HG03139 (cell line): Measurements from ENCODE around the gene SPDYE6.
A peak's percentile ranks its signal among the peaks of the same experiment; 100 is the strongest.
"Not testable (repeated sequence)": the region's sequence is repeated elsewhere in the genome, so short reads cannot be mapped to it uniquely, and the experiment has no call there.

ENCODE experiments used
- ATAC-seq: cut with Tn5 transposase; IDR thresholded peaks from one replicate; pipeline ENCODE4 v1.9.1; 2021; ENCODE audit not compliant: unreplicated experiment

Gene SPDYE6

DNA sequence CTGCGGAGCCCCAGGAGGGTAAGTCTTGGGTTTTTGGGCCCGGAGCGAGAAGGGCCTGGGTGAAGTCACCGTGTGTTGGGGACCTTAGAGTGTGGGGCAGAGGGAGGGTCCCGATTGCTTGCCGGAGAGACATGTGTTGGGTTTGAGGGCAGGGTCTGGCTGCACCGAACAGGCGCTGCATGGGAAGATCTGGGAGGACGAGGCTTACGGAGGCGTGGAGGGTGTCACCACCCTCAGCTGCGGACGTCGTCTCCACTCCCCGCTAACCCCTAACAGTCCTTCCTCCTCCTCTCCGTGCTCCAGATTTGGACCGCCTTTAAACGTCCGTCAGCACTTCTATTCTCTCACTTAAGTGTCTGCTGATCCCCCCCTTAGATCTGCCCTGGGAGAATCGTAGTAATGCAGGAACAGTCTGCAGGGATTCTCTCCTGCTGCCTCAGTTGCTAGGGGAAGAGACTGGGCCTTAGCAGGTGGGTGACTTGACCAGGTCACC, 8.2 kb upstream of the SPDYE6 start:
- ATAC-seq = not testable (repeated sequence)

DNA sequence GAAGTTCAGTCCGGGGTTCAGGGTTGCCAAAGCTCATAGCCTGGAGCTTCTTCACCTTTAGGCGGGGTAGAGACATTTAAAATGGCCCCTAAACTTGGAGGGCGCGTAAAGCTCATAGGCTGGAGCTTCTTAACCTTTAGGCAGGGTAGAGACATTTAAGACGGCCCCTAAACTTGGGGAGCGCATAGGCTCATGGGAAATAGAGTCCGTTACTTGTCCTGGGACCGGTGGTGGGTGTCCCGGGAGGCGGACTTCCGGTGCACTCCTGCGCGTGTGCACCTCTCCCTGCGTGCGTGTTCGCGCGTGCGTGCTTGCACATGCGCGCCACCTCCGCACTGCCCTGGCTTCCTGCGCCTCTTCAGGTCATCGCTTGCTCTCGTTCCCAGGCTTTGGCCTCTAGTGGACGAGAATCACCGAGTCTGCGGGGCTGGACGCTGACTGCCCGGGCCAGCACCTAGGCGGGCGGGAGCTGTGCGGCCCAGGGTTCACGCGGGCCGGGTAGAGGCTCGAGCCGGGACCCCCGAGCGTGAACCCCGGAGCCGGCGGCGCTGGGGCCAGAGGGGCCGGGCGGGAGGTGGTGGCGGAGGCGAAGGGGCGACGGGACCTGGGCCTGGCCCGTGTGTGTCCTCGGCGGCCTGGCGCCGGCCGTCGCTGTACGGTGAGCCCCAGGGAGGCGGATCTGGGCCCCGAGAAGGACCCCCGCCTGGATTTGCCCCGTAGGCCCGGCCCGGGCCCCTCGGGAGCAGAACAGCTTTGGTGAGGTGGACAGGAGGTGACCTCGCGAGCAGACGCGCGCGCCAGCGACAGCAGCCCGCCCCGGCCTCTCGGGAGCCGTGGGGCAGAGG, 7.5 kb upstream of the SPDYE6 start:
- ATAC-seq = peak; percentile 99

DNA sequence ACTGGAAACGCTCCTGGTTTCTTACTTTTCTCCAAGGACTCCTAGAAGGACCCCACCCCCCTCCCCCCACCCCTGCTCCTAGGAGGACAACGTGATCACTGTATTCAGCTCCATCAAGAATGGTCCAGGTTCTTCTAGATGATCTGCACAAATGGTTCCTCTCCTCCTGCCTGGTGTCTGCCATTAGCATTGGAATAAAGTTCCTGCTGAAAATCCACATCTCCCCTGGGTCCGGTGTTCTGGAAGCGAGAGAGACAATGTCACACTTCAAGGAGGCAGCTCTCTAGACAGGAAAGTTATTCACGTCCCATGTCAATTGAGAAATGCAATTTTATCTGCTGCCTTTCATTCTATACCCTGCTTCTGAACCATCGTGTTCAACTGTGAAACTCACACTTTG, 9.3 kb downstream of the SPDYE6 start:
- not testable (repeated sequence) for ATAC-seq

DNA sequence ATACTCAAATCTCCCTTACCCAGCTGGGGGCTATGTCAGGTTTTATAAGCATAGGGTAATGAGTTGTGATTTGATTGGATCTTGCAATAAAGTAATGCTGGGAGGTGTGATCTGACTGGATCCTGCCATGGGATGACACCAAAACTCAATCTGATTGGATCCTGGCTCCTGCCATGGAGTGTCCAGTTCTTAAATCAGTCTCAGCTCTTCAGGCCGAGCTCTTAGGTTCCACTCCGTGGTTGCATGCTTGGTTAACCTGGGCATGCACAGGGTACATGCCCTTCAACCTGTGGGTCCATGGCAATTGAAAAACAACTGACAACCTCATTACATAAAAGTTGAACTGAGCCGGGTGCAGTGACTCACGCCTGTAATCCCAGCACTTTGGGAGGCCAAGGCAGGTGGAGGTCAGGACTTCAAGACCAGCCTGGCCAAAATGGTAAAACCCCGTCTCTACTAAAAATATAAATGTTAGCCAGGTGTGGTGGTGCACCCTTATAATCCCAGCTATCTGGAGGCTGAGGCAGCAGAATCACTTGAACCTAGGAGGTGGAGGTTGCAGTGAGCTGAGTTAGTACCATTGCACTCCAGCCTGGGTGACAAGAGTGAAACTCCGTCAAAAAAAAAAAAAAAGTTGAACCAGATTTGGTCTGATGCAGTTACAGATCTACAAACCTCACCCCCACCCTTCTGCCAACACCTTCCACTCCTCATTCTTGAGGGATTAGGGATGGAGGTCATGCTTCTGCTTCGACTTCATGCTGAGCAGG, 15.5 kb downstream of the SPDYE6 start:
- ATAC-seq = not testable (repeated sequence)

DNA sequence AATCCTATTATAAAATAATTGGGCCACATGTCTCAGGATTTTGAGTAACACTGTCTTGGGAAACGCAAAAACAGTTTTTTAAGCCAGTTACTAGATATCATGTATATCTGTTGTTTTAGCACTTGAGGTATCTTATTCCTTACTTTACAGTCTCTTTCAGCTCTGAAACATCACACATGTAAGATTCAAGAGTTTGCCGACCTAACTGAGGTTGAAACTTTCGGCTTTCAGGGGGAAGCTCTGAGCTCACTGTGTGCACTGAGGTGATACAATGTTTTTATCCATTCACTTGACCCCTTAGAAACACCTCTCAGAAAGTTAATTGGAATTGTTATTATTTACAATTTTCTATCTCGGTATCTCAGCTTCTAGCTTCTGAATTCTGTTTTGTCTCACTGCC, 18.8 kb downstream of the SPDYE6 start:
- ATAC-seq = not testable (repeated sequence)

DNA sequence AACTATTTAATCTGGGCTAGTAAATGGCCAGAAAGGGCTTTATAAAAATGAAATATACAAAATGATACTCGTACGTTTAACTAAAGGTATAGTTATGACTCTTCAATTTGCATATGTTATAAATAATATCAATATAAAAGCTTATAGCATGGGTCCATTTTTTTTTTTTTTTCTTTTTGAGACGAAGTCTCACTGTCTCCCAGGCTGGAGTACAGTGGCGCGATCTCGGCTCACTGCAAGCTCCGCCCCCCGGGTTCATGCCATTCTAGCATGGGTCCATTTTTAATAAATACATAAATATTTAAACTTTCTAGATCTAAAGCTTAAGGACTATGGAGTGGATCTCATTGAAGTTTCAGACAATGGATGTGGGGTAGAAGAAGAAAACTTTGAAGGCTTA, 19.2 kb downstream of the SPDYE6 start:
- not testable (repeated sequence) for ATAC-seq

DNA sequence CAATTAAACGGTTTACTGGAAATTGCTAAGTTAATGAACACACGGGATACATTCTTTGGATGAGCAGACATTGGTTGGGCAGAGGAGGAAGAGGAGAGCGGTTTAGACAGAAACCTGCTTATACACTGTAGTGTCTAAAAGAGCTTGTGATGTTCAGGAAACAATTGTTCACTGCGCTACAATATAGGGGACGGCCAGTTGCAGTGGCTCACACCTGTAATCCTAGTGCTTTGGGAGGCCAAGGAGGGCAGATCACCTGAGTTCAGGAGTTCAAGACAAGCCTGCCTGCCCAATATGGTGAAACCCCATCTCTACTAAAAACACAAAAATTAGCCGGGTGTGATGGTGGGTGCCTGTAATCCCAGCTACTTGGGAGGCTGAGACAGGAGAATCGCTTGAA, 20.7 kb downstream of the SPDYE6 start:
- ATAC-seq = not testable (repeated sequence)

DNA sequence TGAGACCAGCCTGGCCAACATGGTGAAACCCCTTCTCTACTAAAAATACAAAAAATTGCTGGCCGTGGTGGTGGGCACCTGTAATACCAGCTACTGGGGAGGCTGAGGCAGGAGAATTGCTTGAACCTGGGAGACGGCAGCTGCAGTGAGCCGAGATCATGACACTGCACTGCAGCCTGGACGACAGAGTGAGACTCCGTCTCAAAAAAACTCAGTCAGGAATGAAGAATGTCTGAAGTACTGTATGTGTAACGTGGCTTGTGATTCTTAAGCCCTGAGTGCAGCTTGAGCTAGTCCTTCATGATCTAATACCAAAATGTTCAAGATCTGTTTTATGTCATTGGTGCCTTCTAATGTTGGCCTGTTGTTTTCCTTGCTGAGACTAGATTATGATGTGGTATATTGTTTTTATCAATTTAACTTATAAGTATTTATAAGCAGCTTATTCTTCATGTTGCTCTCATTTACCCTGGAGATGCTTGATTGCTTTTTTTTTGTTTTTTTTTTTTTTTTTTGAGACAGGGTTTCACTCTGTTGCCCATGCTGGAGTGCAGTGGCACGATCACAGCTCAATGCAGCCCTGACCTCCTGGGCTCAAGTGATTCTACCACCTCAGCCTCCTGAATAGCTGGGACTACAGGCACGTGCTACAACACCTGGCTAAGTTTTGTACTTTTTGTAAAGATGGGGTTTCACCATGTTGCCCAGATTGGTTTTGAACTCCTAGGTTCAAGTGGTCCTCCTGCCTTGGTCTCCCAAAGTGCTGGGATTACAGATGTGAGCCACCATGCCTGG, 25.4 kb downstream of the SPDYE6 start:
- not testable (repeated sequence) for ATAC-seq

DNA sequence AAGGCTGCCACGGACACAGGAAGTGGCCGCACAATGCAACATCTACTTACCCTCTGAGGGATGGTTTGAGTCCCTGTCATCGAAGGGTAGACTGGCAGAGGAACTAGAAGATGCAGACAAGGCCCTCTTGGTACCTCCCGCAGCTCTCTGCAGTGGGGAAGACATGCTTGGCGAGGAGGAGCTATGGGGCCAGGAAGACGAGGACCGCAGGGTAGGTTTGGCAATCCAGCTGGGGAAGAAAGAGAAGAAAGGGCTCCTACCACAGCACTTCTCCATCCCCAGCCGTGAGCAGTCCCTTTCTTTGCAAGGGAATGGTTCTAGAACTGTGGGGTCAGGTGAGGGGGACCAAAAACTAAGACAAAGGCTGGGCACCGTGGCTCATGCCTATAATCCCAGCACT, 26.9 kb downstream of the SPDYE6 start:
- ATAC-seq = not testable (repeated sequence)

DNA sequence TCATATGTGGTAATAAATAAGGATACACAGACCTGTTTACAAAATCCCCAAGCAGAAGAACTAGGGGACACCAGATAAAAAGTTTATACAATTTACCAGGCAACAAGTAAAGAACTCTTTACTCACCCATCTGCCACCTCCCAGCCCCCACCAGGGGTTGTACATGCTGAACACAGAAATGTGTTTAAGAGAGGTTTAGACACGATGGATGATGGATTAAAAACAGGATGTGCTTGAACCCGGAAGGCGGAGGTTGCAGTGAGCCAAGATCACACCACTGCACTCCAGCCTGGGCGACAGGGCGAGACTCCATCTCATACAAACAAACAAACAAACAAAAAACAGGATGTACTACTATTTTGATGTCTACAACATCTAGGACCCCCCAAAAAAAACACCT, 27.4 kb downstream of the SPDYE6 start:
- not testable (repeated sequence) for ATAC-seq

DNA sequence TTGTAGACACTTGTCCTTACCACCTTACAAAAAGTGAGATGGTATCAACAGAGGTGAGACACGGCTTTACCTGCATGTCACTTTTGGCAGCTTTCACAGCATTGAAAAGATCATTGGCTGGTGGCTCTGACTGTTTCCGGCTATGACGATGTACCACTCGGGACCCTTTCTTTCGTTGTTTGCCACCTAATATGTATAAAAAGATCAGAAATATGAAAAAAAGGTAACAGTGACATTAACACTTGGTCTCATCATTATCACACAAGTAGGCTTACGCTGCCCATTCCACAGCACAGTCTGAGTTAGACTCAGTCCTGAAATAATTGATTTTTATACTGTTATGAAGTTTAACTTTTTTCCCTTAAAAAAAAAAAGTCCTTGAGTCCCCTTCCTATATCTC, 29.1 kb downstream of the SPDYE6 start:
- ATAC-seq = not testable (repeated sequence)

DNA sequence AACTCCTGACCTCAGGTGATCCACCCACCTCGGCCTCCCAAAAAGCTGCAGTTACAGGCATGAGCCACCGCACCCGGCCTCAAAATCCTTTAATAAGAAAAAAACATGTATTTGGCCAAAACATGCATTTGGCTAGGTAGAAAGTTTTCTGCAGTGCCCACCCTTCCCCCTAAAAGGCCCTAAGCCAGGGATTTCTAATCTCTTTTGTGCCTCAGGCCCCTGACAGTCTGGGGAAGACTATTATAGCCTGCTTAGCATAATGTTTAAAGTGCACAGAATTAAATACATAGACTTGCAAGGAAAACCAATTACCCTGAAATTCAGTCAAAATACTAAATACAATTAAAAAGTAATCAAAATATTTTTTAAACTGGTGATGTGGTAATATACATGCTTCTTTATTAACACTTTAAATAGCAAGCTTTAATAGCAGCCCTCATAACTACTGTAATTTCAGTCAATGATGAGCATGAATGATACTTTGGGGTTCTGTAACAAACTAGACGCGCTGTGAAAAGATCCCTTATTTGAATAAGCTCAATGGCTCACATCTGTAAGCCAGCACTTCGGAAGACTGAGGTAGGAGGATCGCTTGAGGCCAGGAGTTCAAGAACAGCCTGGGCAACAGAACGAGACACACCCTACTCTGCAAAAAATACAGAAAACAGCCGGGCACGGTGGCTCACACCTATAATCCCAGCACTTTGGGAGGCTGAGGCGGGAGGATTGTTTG, 29.9 kb downstream of the SPDYE6 start:
- no peak for ATAC-seq

DNA sequence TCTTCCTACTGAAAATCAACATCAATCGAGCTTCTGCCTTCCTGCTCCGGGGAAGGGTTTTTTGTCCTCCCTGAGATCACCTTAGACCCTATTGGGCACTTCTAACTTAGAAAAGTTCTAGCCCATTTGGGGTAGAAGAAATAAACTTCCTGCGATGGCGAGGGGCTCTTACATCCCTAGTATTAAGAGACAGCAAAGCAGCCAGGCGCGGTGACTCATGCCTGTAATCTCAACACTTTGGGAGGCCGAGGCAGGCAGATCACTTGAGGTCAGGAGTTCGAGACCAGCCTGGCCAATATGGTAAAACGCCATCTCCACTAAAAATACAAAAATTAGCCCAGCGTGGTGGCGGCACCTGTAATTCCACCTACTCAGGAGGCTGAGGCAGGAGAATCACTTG, 31.1 kb downstream of the SPDYE6 start:
- ATAC-seq = not testable (repeated sequence)

DNA sequence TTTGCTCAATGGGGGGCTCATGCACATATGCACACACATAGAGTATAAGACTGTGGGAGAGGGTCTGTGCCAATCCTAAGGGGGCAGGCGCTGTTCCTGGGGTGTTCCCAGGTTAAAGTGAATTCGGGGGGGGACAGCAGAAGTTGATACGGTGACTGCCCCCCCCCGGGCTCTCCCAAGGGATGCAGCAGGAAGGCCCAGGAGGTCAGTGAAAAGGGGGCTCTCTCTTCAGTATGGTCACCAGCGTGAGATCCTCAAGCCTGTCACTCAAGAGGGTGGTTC, 32.4 kb downstream of the SPDYE6 start:
- no peak for ATAC-seq

DNA sequence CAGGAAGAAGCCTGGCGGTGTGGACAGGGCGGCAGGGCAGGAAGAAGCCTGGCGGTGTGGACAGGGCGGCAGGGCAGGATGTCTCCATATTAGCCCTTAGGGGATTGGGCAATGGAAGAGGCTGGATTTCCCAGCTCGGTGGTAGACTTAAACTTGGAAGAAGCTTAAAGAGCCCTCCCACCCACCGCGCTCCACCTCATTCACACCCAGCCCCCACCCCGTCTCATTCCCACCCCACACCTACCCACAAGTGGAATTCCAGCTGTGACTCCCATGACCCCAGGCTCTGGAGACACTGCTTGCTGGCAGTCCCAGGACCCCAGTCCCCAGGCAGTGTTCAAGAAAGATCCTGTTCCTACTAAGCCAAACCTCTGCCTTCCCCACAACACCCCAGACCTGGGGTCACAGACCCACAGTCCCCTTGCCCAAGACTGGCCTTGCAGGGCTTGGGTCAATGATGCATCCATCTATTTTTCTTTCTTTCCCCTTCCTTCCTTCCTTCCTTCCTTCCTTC, 34.0 kb downstream of the SPDYE6 start:
- ATAC-seq = no peak

DNA sequence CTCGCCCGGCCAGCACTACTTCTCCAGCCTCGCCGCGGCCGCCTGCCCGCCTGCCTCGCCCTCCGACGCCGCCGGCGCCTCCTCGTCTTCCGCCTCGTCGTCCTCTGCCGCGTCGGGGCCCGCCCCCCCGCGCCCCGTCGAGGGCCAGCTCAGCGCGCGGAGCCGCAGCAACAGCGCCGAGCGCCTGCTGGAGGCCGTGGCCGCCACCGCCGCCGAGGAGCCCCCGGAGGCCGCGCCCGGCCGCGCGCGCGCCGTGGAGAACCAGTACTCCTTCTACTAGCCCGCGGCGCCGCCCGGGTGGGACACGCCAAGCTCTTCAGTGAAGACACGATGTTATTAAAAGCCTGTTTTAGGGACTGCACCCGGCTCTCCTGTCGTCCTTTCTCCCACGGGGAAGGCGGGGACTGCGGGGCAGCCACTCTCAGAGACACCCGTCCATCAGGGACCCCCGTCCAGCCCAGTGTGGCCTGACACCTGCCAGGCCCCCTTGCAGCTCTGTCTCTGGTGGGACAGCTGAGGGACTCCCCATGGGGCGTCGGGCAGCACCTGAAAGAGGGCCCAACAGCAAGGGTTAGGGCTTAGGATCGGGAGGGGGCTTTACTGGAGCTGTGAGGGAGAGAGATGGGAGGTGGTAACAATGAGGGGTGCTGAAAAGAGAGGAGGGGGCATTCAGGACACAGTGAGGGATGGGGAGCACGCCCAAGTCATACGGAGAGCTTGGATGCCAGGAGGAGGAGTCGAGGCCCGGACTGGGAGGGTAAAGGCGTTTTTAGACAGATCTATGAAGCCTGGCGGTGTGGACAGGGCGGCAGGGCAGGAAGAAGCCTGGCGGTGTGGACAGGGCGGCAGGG, 34.7 kb downstream of the SPDYE6 start:
- ATAC-seq = no peak

DNA sequence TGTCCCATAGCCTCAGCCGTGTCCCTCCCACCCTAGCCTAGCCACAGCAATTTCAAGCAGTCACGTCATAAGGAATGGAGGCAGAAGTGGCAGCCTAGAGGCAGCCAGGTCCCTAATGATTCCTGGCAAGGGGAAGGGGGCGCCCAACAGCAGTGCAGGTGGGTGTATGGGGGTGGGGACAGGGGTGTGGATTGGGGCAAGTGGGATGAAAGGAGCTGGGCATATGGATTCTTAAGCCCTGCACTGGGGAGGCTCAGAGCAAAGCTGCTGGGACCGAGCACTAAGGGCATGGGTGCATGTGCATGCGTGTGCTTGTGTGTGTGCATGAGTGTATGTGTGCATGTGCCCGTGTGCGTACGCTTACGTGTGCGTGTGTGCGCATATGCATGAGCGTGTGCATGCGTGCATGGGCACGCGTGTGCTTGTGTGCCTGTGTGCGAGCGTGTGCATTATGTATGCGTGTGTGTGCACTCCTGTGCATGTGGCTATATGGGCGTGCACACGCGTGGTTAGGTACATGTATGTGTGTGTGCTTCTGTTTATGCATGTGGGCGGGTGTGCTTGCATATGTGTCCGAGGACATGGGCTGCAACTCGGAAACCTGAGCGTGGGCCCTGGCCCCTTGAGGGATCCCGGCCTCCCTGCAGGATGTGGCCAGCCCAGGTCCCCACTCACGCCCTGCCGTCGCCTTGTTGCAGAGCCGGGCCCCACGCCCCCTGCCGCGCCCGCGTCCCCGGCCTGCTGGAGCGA, 35.5 kb downstream of the SPDYE6 start:
- no peak for ATAC-seq

DNA sequence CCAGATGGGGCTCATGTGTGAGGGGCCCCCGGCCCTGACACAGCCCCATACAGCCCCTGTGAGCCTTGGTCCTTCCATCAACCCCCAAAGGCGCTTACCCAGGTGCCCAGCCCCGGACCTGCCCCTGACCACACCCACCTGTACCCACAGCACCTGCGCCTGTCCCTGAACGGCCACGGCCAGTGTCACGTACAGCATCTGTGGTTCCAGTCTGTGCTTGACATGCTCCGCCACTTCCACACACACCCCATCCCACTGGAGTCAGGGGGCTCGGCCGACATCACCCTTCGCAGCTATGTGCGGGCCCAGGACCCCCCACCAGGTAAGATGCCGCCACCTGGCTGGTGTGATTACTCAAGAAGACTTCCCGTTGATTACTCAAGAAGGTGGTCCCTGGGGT, 36.1 kb downstream of the SPDYE6 start:
- no peak for ATAC-seq

DNA sequence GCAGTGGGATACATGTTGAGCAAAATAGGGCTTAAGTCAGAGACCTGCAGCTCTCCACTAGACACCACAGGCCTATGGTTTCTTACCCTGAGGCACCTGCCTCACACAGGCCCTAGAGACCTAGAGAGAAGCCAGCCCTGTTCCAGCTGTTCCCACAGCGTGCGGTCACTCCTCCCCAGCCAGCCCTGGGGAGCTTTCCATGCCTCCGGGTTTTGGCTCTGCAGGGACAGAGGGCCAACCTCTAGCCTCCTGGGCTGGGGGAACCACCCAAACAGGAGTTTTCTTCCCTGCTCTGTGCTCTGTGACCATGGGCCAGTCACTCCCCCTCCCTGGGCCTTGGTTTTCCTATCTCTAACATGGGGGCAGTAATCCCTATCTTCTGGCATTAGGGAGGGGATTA, 36.6 kb downstream of the SPDYE6 start:
- no peak for ATAC-seq
